Upper lobe of left lung (tissue), 6 donors: Measurements from ENCODE around the gene STX10. TPM values are rescaled to one million over a fixed set of nuclear protein-coding genes. Genes with fewer than 3 reads are reported as not detected.
"Not testable (repeated sequence)": the region's sequence is repeated elsewhere in the genome, so short reads cannot be mapped to it uniquely, and the experiment has no call there.

Source experiments
- ATAC-seq, 2 donors: fragments of 200-7000 bp; cut with Tn5 transposase; one replicate each; pipeline ENCODE4 v1.9.1; 2022; ENCODE audit warnings: mild to moderate bottlenecking in 2 of 2, moderate library complexity in 2 of 2; ENCODE audit not compliant: low FRiP score in 2 of 2
- DNase-seq, 2 donors: peaks; one replicate each; pipeline ENCODE4 v3.0.0-alpha.2; 2019 to 2020
- H3K27ac ChIP-seq, 4 donors: fragments of 200-600 bp; sonication (generic); one replicate each; pipeline ENCODE4 v1.5.1; 2016 to 2019
- H3K27me3 ChIP-seq, 4 donors: fragments of 200-600 bp; sonication (generic); one replicate each; pipeline ENCODE4 v1.5.1; 2017 to 2019
- H3K36me3 ChIP-seq, 4 donors: fragments of 200-600 bp; sonication (generic); one replicate each; pipeline ENCODE4 v1.5.1; 2016 to 2019
- H3K4me1 ChIP-seq, 4 donors: fragments of 200-600 bp; sonication (generic); one replicate each; pipeline ENCODE4 v1.5.1; 2018 to 2019
- H3K4me3 ChIP-seq, 4 donors: fragments of 200-600 bp; sonication (generic); one replicate each; pipeline ENCODE4 v1.5.1; 2017 to 2019; ENCODE audit warnings: mild to moderate bottlenecking in 2 of 4, moderate library complexity in 1 of 4
- H3K9me3 ChIP-seq, 4 donors: fragments of 200-600 bp; sonication (generic); one replicate each; pipeline ENCODE4 v1.5.1; 2018 to 2019
- CTCF ChIP-seq, 6 experiments: fragments of 450-650 bp in 4 of 6; fragments of 200-600 bp in 2 of 6; sonication (generic) in 2 of 6; IDR thresholded peaks; one replicate each; pipeline ENCODE4 v1.5.1; 2016 to 2019; ENCODE audit warnings: antibody characterized with exemption in 6 of 6
- EP300 ChIP-seq, 4 donors: sonication (generic); formaldehyde crosslinking; IDR thresholded peaks; one replicate each; pipeline ENCODE4 v1.5.1; 2017; ENCODE audit warnings: antibody characterized with exemption in 4 of 4, control low read depth in 2 of 4
- POLR2A ChIP-seq, 4 donors: fragments of 450-650 bp; IDR thresholded peaks; one replicate each; pipeline ENCODE4 v1.5.1; 2016 to 2017; ENCODE audit warnings: antibody characterized with exemption in 4 of 4, mild to moderate bottlenecking in 2 of 4
- POLR2AphosphoS5 ChIP-seq, 2 donors: sonication (generic); formaldehyde crosslinking; IDR thresholded peaks; one replicate each; pipeline ENCODE4 v1.5.1; 2017; ENCODE audit warnings: antibody characterized with exemption in 2 of 2
- WGBS, 2 donors: methylation state at CpG; one replicate each; pipeline ENCODE4 v1.1.5; 2017 to 2018; 5-methylcytosine and 5-hydroxymethylcytosine counted together
- total RNA-seq, 6 donors: library from RNA; depleted of rRNA in 4 of 6; stranded (reverse); fragments of >200 nt in 4 of 6; gene quantifications; one replicate each; pipeline versions ENCODE4 v1.1.0 to v1.2.1, GENCODE V29; 2016 to 2021
- donor health status: DM: no; HTN: no; CAD: no; lungs with moderate emphysema.
- donor health status: DM: no; HTN: yes; CAD: no; lungs with severe emphysema.

STX10 gene
- total RNA-seq, 6 donors from 2014 or later, result 80.0 to 348 (median 107) TPM

GRCh38 chr19:13189600-13189999 is 39.4 kb upstream of the STX10 start:
- ATAC-seq (no peak), DNase-seq (no peak)
- H3K4me1 ChIP-seq, result peaks cover 0 to 10% (median 5%) of the 10 kb centered on the region in 4 donors
- 85 to 88% methylated on average over 4 of the region's 4 CpGs for WGBS, 2 donors
- H3K27ac ChIP-seq, result no peak overlapping the region
- no peaks in the 10 kb centered on the region for H3K27me3 ChIP-seq
- no peaks in the 10 kb centered on the region for H3K36me3 ChIP-seq
- H3K9me3 ChIP-seq, result no peaks in the 10 kb centered on the region
- TF ChIP-seq CTCF (IDR thresholded peaks at IDR 0.05) (no peak), EP300 (IDR thresholded peaks at IDR 0.05) (no peak), POLR2A (IDR thresholded peaks at IDR 0.05) (no peak), POLR2AphosphoS5 (IDR thresholded peaks at IDR 0.05) (no peak)
- no peak overlapping the region for H3K4me3 ChIP-seq

- Histone ChIP-seq H3K4me1 (peaks cover 0 to under 1% (median 0%) of the 10 kb centered on the region in 4 donors), H3K27me3 (no peaks in the 10 kb centered on the region), H3K27ac (no peak overlapping the region), H3K36me3 (no peaks in the 10 kb centered on the region), H3K4me3 (no peak overlapping the region), H3K9me3 (no peaks in the 10 kb centered on the region)
- ATAC-seq (no peak), DNase-seq (no peak)
- WGBS, 2 donors, result 85 to 98% methylated on average over 4 of the region's 4 CpGs
- TF ChIP-seq POLR2AphosphoS5 (IDR thresholded peaks at IDR 0.05), result no peak
- TF ChIP-seq POLR2A (IDR thresholded peaks at IDR 0.05), result no peak
- no peak for TF ChIP-seq CTCF (IDR thresholded peaks at IDR 0.05)
- TF ChIP-seq EP300 (IDR thresholded peaks at IDR 0.05), result no peak
Observed at GRCh38 chr19:13187419-13187818, 37.2 kb upstream of the STX10 start.

- not testable (repeated sequence) for H3K36me3 ChIP-seq, H3K27me3 ChIP-seq, H3K4me1 ChIP-seq, H3K9me3 ChIP-seq, H3K27ac ChIP-seq, ATAC-seq, H3K4me3 ChIP-seq
- WGBS, 2 donors, result 98 to 99% methylated on average over 7 to 17 of the region's 38 CpGs
- DNase-seq, result peak in 1 of 2 donors; percentile 76
Observed at GRCh38 chr19:13186688-13187087, 36.5 kb upstream of the STX10 start.

GRCh38 chr19:13185763-13186657 is 35.8 kb upstream of the STX10 start:
- not testable (repeated sequence) for H3K27ac ChIP-seq, H3K4me3 ChIP-seq, ATAC-seq, DNase-seq, H3K36me3 ChIP-seq, H3K9me3 ChIP-seq, H3K27me3 ChIP-seq
- WGBS, 2 donors, result 80 to 93% methylated on average over 15 to 22 of the region's 22 CpGs
- H3K4me1 ChIP-seq, result peaks cover 8 to 14% (median 9%) of the 10 kb centered on the region in 4 donors

GRCh38 chr19:13184926-13185325 is 34.8 kb upstream of the STX10 start:
- H3K9me3 ChIP-seq, H3K4me3 ChIP-seq, H3K36me3 ChIP-seq, H3K27me3 ChIP-seq, DNase-seq, ATAC-seq, H3K27ac ChIP-seq: not testable (repeated sequence)
- H3K4me1 ChIP-seq, result peaks cover 8 to 14% (median 9%) of the 10 kb centered on the region in 4 donors
- 84 to 86% methylated on average over 23 of the region's 23 CpGs for WGBS, 2 donors

- peaks cover 8 to 14% (median 9%) of the 10 kb centered on the region in 4 donors for H3K4me1 ChIP-seq
- H3K36me3 ChIP-seq, result no peaks in the 10 kb centered on the region
- TF ChIP-seq POLR2A (IDR thresholded peaks at IDR 0.05) (no peak), CTCF (IDR thresholded peaks at IDR 0.05) (no peak), EP300 (IDR thresholded peaks at IDR 0.05) (no peak), POLR2AphosphoS5 (IDR thresholded peaks at IDR 0.05) (no peak)
- DNase-seq (no peak), ATAC-seq (peak in 1 of 2 donors; percentile 41)
- 20 to 45% methylated on average over 13 to 15 of the region's 16 CpGs for WGBS, 2 donors
- H3K4me3 ChIP-seq, result no peak overlapping the region
- no peaks in the 10 kb centered on the region for H3K9me3 ChIP-seq
- H3K27me3 ChIP-seq, result no peaks in the 10 kb centered on the region
- peak overlapping the region in 3 of 4 donors; percentile 18 to 70 (median 69) for H3K27ac ChIP-seq
Observed at GRCh38 chr19:13181747-13182388, 31.7 kb upstream of the STX10 start.

- not testable (repeated sequence) for DNase-seq, H3K36me3 ChIP-seq, ATAC-seq, H3K27me3 ChIP-seq, H3K9me3 ChIP-seq, H3K27ac ChIP-seq, H3K4me3 ChIP-seq
- peaks cover 8 to 18% (median 11%) of the 10 kb centered on the region in 4 donors for H3K4me1 ChIP-seq
- WGBS, 2 donors, result 92 to 93% methylated on average over 10 of the region's 10 CpGs
Observed at GRCh38 chr19:13178291-13178690, 28.1 kb upstream of the STX10 start.

GRCh38 chr19:13177584-13177983 is 27.4 kb upstream of the STX10 start:
- not testable (repeated sequence) for ATAC-seq, H3K4me3 ChIP-seq, H3K36me3 ChIP-seq, DNase-seq, H3K27ac ChIP-seq, H3K27me3 ChIP-seq, H3K9me3 ChIP-seq
- peaks cover 15 to 25% (median 18%) of the 10 kb centered on the region in 4 donors for H3K4me1 ChIP-seq
- 96 to 97% methylated on average over 5 of the region's 5 CpGs for WGBS, 2 donors
